Prostate gland (tissue), 2 donors: ENCODE measurements around the gene EEA1.

Experiments used
- POLR2A ChIP-seq: fragments of 450-650 bp; IDR thresholded peaks from one replicate; pipeline ENCODE4 v1.6.1; 2016; ENCODE audit warnings: antibody characterized with exemption, mild to moderate bottlenecking
- TF ChIP-seq, protein P1 (sequence below), 4 experiments: fragments of 200-600 bp in 2 of 4; fragments of 450-650 bp in 2 of 4; sonication (generic) in 2 of 4; IDR thresholded peaks; 1 replicate in 3 of 4; 2 replicates in 1 of 4; pipeline ENCODE4 v1.5.1; 2016 to 2019; ENCODE audit warnings: antibody characterized with exemption in 4 of 4, mild to moderate bottlenecking in 2 of 4, moderate library complexity in 2 of 4

DNA sequence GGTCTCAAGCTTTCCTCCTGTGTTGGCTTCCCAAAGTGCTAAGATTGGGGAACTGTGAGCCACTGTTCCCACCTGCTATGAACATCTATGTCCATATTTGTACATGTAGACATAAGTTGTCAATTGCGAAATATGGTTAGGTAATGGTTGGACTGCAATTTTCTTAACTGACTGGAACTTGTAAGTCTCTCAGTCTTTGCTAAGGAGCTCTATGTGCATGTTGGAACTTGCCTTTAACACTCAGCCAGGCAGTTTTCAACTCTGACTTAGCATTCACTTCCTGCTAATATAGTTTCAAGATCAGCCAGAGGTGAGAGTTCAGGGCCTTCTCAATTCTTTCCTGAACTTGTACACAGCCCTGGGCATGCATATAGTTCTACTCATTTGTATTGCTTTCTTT lies 44.5 kb upstream of the EEA1 start:
- TF ChIP-seq, protein P1, sequence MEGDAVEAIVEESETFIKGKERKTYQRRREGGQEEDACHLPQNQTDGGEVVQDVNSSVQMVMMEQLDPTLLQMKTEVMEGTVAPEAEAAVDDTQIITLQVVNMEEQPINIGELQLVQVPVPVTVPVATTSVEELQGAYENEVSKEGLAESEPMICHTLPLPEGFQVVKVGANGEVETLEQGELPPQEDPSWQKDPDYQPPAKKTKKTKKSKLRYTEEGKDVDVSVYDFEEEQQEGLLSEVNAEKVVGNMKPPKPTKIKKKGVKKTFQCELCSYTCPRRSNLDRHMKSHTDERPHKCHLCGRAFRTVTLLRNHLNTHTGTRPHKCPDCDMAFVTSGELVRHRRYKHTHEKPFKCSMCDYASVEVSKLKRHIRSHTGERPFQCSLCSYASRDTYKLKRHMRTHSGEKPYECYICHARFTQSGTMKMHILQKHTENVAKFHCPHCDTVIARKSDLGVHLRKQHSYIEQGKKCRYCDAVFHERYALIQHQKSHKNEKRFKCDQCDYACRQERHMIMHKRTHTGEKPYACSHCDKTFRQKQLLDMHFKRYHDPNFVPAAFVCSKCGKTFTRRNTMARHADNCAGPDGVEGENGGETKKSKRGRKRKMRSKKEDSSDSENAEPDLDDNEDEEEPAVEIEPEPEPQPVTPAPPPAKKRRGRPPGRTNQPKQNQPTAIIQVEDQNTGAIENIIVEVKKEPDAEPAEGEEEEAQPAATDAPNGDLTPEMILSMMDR (IDR thresholded peaks at IDR 0.05), result no peak
- no peak for TF ChIP-seq POLR2A
